Adrenal gland (tissue), 5 donors: ENCODE measurements around the gene PTCHD1.

Experiments used
- CTCF ChIP-seq, 6 experiments: fragments of 450-650 bp in 4 of 6; fragments of 200-600 bp in 2 of 6; sonication (generic) in 1 of 6; IDR thresholded peaks; 1 replicate in 5 of 6; 2 replicates in 1 of 6; pipeline versions ENCODE4 v1.5.1 to v1.8.0; 2016 to 2021; ENCODE audit warnings: antibody characterized with exemption in 6 of 6, mild to moderate bottlenecking in 2 of 6, moderate library complexity in 1 of 6
- POLR2A ChIP-seq, 2 donors: fragments of 450-650 bp; IDR thresholded peaks; one replicate each; pipeline ENCODE4 v1.6.1; 2017; ENCODE audit warnings: antibody characterized with exemption in 2 of 2, mild to moderate bottlenecking in 2 of 2, moderate library complexity in 1 of 2
- donor health status: DM: no; HTN: no; CAD: no.

- TF ChIP-seq CTCF (IDR thresholded peaks at IDR 0.05) = no peak
- no peak for TF ChIP-seq POLR2A (IDR thresholded peaks at IDR 0.05)
Observed at GRCh38 chrX:23356189-23356588, 21.5 kb downstream of the PTCHD1 start.
